PC-3 (cell line): ENCODE measurements around the gene SH3RF2. TPM values are rescaled to one million over a fixed set of nuclear protein-coding genes. Genes with fewer than 3 reads are reported as not detected.
A peak's percentile ranks its signal among the peaks of the same experiment; 100 is the strongest.

ENCODE experiments used
- ATAC-seq: fragments of 200-7000 bp; cut with Tn5 transposase; 2 replicates; pipeline ENCODE4 v1.9.1; 2020; ENCODE audit warnings: mild to moderate bottlenecking, moderate library complexity
- BruUV-seq: library from RNA; stranded (reverse); fragments of 400-500 nt; replicated peaks from 2 replicates; lab custom pipeline; 2021; lab: Mats Ljungman, UMichigan
- CTCF ChIA-PET: fragments of 300-600 bp; sonication (Branson Sonifier 250); formaldehyde crosslinking; loops from one replicate; lab custom pipeline; 2022; ENCODE audit warnings: antibody characterized with exemption; lab: Charles Lee
- POLR2A ChIA-PET: fragments of 300-600 bp; sonication (Branson Sonifier 250); formaldehyde crosslinking; loops from one replicate; lab custom pipeline; 2022; ENCODE audit warnings: antibody characterized with exemption; ENCODE audit not compliant: unreplicated experiment; lab: Charles Lee
- DNase-seq: peaks from one replicate; pipeline ENCODE4 v3.0.0-alpha.2; 2015
- H2AFZ ChIP-seq: fragments of 300-600 bp; sonication (generic); 2 replicates; pipeline ENCODE4 v1.6.0; 2016; ENCODE audit warnings: antibody characterized with exemption, low read length
- H3F3A ChIP-seq: fragments of 300-600 bp; sonication (generic); one replicate; pipeline ENCODE4 v1.6.0; 2017; ENCODE audit warnings: antibody characterized with exemption, low read length, control low read depth, mild to moderate bottlenecking; ENCODE audit not compliant: unreplicated experiment
- H3K27ac ChIP-seq: fragments of 300-600 bp; sonication (generic); 2 replicates; pipeline ENCODE4 v1.5.1; 2016; ENCODE audit warnings: mild to moderate bottlenecking, low read length
- H3K27me3 ChIP-seq: fragments of 300-600 bp; sonication (generic); 2 replicates; pipeline ENCODE4 v1.6.1; 2016; ENCODE audit warnings: low read length, mixed read lengths
- H3K36me3 ChIP-seq: fragments of 300-600 bp; sonication (generic); 2 replicates; pipeline ENCODE4 v1.6.1; 2016; ENCODE audit warnings: low read depth, mixed run types, low read length, mixed read lengths
- H3K4me1 ChIP-seq: fragments of 300-600 bp; sonication (generic); 2 replicates; pipeline ENCODE4 v1.5.1; 2016; ENCODE audit warnings: low read length; ENCODE audit not compliant: insufficient read depth
- H3K4me2 ChIP-seq: fragments of 300-600 bp; sonication (generic); 2 replicates; pipeline ENCODE4 v1.6.0; 2016; ENCODE audit warnings: low read length
- H3K4me3 ChIP-seq: fragments of 300-600 bp; sonication (generic); 2 replicates; pipeline ENCODE4 v1.5.1; 2016; ENCODE audit warnings: mild to moderate bottlenecking, low read length, mixed read lengths
- H3K79me2 ChIP-seq: fragments of 300-600 bp; sonication (generic); 2 replicates; pipeline ENCODE4 v1.6.1; 2017; ENCODE audit warnings: low read length, mixed read lengths
- H3K9ac ChIP-seq: fragments of 300-600 bp; sonication (generic); 2 replicates; pipeline ENCODE4 v1.6.0; 2016; ENCODE audit warnings: mild to moderate bottlenecking, low read length
- H3K9me2 ChIP-seq: fragments of 300-600 bp; sonication (generic); replicated peaks from 2 replicates; pipeline ENCODE4 v1.6.1; 2016; ENCODE audit warnings: mixed run types, low read length, mixed read lengths
- H3K9me3 ChIP-seq: fragments of 300-600 bp; sonication (generic); 2 replicates; pipeline ENCODE4 v1.6.1; 2016; ENCODE audit warnings: low read length, mixed read lengths
- H4K20me1 ChIP-seq: fragments of 300-600 bp; sonication (generic); 2 replicates; pipeline ENCODE4 v1.6.1; 2016; ENCODE audit warnings: low read length, mixed read lengths
- CTCF ChIP-seq: fragments of 300-600 bp; sonication (generic); conservative IDR thresholded peaks from 2 replicates; pipeline ENCODE4 v1.5.1; 2017; ENCODE audit warnings: antibody characterized with exemption, low read depth, mild to moderate bottlenecking, low read length
- EZH2 ChIP-seq: fragments of 300-600 bp; sonication (generic); IDR thresholded peaks from one replicate; pipeline ENCODE4 v1.6.1; 2017; ENCODE audit warnings: antibody characterized with exemption, mild to moderate bottlenecking, low read length; ENCODE audit not compliant: unreplicated experiment
- EZH2phosphoT487 ChIP-seq: fragments of 300-600 bp; sonication (generic); IDR thresholded peaks from 2 replicates; pipeline ENCODE4 v1.6.1; 2018; ENCODE audit warnings: mild to moderate bottlenecking, antibody characterized with exemption, low read length, borderline replicate concordance
- intact Hi-C: fragments of 100-400 bp; cut with micrococcal nuclease; formaldehyde crosslinking; loops from 2 replicates; pipeline ENCODE4 v1.9.0; 2023
- total RNA-seq: library from RNA; depleted of rRNA; stranded (reverse); fragments of >200 nt; gene quantifications from 2 replicates; pipeline ENCODE4 v1.2.3, GENCODE V29; 2014

The SH3RF2 gene
- total RNA-seq, 1 experiment from 2014 or later: 5.9 TPM

- ChIA-PET POLR2A (no interaction called here), CTCF (interaction anchor here (0.6 kb wide), 1 partner anchor 19 kb away, joined by 3 read pairs; no protein-coding TSS in a partner anchor)
- TF ChIP-seq EZH2phosphoT487: no peak
- TF ChIP-seq EZH2: no peak
- no peak for TF ChIP-seq CTCF
- DNase-seq (no peak), ATAC-seq (no peak)
- no TSS peak for BruUV-seq
- Histone ChIP-seq H3K79me2 (no peaks in the 10 kb centered on the region), H4K20me1 (no peaks in the 10 kb centered on the region), H3K4me2 (no peak overlapping the region), H3F3A (no peaks in the 10 kb centered on the region), H3K9ac (no peak overlapping the region), H3K4me1 (peaks cover 8% of the 10 kb centered on the region; the same call in 1 of the 2 replicates), H3K36me3 (no peaks in the 10 kb centered on the region), H2AFZ (no peak overlapping the region), H3K27ac (no peak overlapping the region), H3K27me3 (no peaks in the 10 kb centered on the region), H3K9me2 (no peaks in the 10 kb centered on the region), H3K4me3 (no peak overlapping the region), H3K9me3 (no peaks in the 10 kb centered on the region)
- intact Hi-C loops: no loop called here
Measured at GRCh38 chr5:146076455-146076854, 140.1 kb downstream of the SH3RF2 start.

- H3K9me3 ChIP-seq: no peaks in the 10 kb centered on the region
- no TSS peak for BruUV-seq
- no peak overlapping the region for H3K4me3 ChIP-seq
- intact Hi-C loops: no loop called here
- POLR2A ChIA-PET: no interaction called here
- no peak overlapping the region for H2AFZ ChIP-seq
- H3K79me2 ChIP-seq: no peaks in the 10 kb centered on the region
- H3K9ac ChIP-seq: no peak overlapping the region
- no peak overlapping the region for H3K4me2 ChIP-seq
- H3K4me1 ChIP-seq: peaks cover 8% of the 10 kb centered on the region; the same call in 1 of the 2 replicates
- H3K27ac ChIP-seq: no peak overlapping the region
- H3K27me3 ChIP-seq: no peaks in the 10 kb centered on the region
- H3K9me2 ChIP-seq: no peaks in the 10 kb centered on the region
- no peak for ATAC-seq
- no peaks in the 10 kb centered on the region for H3K36me3 ChIP-seq
- CTCF ChIA-PET: no interaction called here
- TF ChIP-seq CTCF (no peak), EZH2phosphoT487 (no peak), EZH2 (no peak)
- H4K20me1 ChIP-seq: no peaks in the 10 kb centered on the region
- no peaks in the 10 kb centered on the region for H3F3A ChIP-seq
- no peak for DNase-seq
Measured at GRCh38 chr5:146078566-146078965, 142.2 kb downstream of the SH3RF2 start.

GRCh38 chr5:146079695-146080373, 143.5 kb downstream of the SH3RF2 start:
- Histone ChIP-seq H3K9me2 (no peaks in the 10 kb centered on the region), H3K9me3 (no peaks in the 10 kb centered on the region), H3F3A (no peaks in the 10 kb centered on the region), H3K36me3 (no peaks in the 10 kb centered on the region), H2AFZ (no peak overlapping the region), H3K27me3 (no peaks in the 10 kb centered on the region), H3K4me2 (no peak overlapping the region), H4K20me1 (no peaks in the 10 kb centered on the region), H3K4me3 (no peak overlapping the region), H3K27ac (no peak overlapping the region), H3K9ac (no peak overlapping the region), H3K4me1 (peaks cover 8% of the 10 kb centered on the region; the same call in 1 of the 2 replicates), H3K79me2 (no peaks in the 10 kb centered on the region)
- DNase-seq: peak; percentile 47
- CTCF ChIA-PET: no interaction called here
- TF ChIP-seq CTCF (no peak), EZH2phosphoT487 (no peak), EZH2 (no peak)
- intact Hi-C loops: no loop called here
- POLR2A ChIA-PET: no interaction called here
- no TSS peak for BruUV-seq
- peak; percentile 43 for ATAC-seq
